ENCODE data around the gene NXPE1. TPM values are rescaled to one million over a fixed set of nuclear protein-coding genes. Genes with fewer than 3 reads are reported as not detected.
"Not testable (repeated sequence)": the region's sequence is repeated elsewhere in the genome, so short reads cannot be mapped to it uniquely, and the experiment has no call there.

Gene NXPE1
- polyA plus RNA-seq (2013, experiment 1 of 2; ENCODE audit: insufficient read length), result not detected
- polyA plus RNA-seq (2013, experiment 2 of 2; ENCODE audit: insufficient read length), result not detected

DNA sequence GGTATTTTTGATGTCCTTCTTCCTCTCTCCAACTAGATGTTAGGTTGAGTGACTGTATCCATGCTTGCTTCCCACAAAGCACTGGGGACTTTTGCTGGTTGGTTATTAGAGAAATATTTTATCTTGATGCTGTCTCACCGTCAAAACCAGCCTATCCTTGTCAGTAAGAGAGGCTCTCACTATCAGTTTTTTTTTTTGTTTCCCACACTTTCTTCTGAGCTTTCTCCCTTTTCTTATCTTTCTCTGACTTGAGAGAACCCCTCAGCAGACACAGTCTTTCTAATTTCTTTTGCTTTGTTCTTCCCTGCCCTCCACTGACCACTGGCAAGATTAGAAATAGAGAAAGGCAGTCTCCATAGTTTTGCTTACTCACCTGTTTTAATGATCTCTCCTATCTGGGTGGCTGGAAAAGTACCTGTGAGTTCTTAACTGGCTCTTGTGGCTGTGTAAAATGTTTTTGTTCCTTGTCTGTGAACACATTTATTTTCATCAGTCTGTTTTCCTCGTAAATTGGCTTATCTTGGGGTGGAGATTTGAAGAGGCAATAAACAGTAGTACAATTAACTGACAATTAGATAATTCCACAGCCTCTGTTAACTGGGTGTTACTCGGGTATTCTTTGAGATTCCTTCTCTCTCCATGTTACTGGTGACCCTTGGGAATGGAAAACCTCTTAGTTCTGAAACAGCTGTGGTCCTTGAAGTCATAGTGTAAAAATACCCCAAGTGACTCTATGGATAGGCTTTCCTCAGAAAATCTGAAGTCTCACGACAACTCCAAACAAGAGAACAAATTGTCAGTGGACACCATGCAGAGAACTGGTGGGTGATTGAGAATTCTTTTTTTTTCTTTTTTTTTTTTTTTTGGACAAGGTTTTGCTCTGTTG, at the start of gene NXPE1:
TSS of gene NXPE1 (minus strand) at position 457 of the 886 bp plus-strand sequence. CDS start 8,680 bp downstream, outside the sequence.
- DNase-seq, result no peak

DNA sequence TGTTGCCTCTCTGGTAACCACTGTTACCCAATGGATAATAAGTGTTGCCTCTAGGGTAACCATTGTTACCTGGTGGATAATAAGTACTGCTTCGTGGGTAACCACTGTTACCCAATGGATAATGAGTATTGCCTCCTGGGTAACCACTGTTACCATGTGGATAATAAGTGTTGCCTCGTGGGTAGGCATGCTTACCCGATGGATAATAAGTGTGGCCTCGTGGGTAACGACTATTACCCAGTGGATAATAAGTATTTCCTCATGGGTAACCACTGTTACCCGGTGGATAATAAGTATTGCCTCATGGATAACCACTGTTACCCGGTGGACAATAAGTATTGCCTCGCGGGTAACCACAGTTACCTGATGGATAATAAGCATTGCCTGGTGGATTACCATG, 49.7 kb upstream of the NXPE1 start:
- DNase-seq, result no peak

DNA sequence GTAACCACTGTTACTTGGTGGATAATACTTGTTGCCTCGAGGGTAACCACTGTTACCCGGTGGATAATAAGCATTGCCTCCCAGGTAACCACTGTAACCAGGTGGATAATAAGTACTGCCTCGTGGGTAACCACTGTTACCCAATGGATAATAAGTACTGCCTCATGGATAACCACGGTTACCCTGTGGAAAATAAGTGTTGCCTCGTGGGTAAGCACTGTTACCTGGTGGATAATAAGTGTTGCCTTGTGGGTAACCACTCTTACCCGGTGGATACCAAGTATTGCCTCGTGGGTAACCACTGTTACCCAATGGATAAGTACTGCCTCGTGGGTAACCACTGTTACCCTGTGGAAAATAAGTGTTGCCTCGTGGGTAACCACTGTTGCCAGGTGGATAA, 48.9 kb upstream of the NXPE1 start:
- not testable (repeated sequence) for DNase-seq

DNA sequence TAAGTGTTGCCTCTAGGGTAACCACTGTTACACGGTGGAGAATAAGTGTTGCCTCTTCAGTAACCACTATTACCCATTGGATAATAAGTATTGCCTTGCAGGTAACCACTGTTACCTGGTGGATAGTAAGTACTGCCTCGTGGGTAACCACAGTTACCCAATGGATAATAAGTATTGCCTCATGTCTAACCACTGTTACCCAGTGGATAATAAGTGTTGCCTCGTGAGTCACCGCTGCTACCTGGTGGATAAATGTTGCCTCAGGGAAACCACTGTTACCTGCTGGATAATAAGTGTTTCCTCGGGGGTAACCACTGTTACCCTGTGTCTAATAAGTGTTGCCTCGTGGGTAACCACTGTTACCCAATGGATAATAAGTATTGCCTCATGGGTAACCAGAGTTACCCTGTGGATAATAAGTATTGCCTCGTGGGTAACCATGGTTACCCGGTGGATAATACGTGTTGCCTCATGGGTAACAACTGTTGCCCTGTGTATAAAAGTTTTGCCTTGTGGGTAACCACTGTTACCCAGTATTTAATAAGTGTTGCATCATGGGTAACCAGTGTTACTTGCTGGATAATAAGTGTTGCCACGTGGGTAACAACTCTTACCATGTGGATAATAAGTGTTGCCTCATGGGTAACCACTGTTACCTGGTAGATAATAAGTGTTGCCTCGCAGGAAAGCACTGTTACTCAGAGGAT, 48.2 kb upstream of the NXPE1 start:
- DNase-seq, result no peak

DNA sequence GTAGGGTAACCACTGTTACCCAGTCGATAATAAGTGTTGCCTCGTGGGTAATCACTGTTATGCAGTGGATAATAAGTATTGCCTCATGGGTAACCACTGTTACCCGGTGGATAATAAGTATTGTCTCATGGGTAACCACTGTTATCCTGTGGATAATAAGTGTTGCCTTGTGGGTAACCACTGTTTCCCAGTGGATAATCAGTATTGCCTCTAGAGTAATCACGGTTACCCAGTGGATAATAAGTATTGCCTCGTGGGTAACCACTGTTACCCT, 47.1 kb upstream of the NXPE1 start:
- DNase-seq, result not testable (repeated sequence)

DNA sequence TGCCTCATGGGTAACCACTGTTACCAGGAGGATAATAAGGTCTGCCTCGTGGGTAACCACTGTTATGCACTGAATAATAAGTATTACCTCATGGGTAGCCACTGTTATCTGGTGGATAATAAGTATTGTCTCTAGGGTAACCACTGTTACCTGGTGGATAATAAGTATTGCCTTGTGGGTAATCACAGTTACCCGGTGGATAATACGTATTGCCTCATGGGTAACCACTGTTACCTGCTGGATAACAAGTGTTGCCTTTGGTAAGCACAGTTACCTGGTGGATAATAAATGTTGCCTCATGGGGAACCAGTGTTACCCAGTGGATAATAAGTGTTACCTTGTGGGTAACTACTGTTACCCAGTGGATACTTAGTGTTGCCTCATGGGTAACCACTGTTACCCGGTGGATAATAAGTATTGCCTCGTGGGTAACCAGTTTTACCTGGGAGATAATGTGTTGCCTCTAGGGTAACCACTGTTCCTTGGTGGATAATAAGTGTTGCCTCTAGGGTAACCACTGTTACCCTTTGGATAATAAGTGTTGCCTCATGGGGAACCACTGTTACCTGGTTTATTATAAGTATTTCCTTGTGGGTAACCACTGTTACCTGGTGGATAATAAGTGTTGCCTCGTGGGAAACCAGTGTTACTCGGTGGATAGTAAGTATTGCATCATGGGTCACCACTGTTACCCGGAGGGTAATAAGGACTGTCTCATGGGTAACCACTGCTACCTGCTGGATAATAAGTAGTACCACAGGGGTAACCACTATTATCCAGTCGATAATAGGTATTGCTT, 46.5 kb upstream of the NXPE1 start:
- DNase-seq, result no peak

DNA sequence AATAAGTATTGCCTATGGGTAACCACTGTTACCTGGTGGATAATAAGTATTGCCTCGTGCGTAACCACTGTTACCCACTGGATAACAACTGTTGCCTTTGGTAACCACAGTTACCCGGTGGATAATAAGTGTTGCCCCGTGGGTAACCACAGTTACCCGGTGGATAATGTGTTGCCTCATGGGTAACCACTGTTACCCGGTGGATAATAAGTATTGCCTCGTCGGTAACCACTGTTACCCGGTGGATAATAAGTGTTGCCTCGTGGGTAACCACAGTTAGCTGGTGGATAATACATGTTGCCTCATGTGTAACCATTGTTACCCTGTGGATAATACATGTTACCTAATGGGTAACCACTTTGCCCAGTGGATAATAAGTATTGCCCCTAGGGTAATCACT, 45.7 kb upstream of the NXPE1 start:
- no peak for DNase-seq

DNA sequence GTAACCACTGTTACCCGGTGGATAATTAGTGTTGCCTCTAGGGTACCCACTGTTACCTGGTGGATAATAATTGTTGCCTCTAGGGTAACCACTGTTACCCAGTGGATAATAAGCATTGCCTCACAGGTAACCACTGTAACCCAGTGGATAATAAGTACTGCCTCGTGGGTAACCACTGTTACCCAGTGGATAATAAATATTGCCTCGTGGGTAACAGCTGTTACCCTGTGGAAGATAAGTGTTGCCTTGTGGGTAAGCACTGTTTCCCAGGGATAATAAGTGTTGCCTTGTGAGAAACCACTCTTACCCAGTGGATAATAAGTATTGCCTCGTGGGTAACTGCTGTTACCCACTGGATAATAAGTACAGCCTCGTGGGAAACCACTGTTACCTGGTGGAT, 45.2 kb upstream of the NXPE1 start:
- DNase-seq, result no peak

DNA sequence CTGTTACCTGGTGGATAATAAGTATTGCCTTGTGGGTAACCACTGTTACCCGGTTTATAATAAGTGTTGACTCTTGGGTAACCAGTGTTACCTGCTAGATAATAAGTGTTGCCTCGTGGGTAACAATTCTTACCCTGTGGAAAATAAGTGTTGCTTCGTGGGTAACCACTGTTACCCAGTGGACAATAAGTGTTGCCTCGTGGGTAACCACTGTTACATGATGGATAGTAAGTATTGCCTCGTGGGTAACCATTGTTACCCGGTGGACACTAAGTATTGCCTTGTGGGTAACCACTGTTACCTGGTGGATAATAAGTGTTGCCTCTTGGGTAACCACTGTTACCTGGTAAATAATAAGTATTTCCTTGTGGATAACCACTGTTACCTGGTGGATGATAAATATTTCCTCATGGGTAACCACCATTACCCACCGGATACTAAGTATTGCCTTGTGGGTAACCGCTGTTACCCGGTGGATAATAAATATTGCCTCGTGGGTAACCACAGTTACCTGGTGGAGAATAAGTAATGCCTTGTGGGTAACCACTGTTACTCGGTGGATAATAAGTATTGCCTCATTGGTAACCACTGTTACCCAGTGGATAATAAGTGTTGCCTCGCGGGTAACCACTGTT, 44.6 kb upstream of the NXPE1 start:
- no peak for DNase-seq

DNA sequence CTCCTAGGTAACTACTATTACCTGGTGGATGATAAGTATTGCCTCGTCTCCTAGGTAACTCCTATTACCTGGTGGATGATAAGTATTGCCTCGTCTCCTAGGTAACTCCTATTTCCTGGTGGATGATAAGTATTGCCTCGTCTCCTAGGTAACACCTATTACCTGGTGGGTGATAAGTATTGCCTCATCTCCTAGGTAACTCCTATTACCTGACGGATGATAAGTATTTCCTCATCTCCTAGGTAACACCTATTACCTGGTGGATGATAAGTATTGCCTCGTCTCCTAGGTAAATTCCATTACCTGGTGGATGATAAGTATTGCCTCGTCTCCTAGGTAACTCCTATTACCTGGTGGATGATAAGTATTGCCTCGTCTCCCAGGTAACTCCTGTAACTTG, 43.5 kb upstream of the NXPE1 start:
- DNase-seq, result not testable (repeated sequence)

DNA sequence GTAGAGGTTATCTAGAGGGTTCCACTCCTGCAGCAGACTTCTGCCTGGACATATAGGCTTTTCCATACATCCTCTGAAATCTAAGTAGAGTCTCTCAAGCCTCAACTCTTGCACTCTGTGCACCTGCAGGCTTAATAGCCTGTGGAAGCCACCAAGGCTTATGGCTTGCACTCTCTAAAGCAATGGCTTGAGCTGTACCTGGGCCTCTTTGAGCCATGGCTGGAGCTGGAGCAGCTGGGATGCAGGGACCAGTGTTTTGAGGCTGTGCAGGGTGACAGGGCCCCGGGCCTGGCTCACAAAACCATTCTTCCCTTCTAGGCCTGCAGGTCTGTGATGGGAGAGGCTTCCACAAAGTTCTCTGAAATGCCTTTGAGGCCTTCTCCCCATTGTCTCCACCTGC, 38.8 kb upstream of the NXPE1 start:
- DNase-seq, result no peak

DNA sequence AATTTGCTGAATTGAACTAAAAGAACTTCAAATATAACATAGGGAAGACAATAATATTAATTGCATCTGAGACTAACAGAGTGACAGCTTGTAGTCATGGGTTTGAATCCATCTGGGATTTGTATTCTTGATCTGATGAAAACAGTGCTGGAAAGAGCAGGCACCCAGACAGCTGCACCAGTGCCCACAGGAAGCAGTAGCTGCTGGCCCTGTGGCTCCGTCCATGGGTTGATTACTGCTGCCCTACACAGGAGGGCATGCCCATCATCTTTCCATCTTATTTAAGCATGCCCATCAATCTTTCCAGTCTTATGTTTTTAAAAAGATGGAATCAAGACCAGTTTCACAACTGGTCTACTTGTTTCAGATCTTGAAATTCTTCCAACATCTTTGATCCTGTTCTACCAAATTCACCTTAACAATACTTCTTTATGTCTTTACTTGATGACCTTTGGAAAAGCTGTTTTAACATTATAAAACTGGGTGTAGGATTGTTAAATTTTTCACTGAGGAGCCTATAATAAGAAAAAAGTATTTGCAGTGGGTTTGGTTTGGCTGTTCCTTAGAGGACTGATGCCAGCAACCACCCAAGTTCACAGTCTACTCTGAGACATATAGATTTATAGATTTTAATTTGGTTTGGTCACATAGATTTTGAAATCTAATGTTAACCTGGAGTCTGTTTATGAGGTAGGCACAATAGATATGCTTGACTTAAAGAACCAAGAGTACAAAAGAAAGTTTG, 36.7 kb upstream of the NXPE1 start:
- DNase-seq, result no peak

DNA sequence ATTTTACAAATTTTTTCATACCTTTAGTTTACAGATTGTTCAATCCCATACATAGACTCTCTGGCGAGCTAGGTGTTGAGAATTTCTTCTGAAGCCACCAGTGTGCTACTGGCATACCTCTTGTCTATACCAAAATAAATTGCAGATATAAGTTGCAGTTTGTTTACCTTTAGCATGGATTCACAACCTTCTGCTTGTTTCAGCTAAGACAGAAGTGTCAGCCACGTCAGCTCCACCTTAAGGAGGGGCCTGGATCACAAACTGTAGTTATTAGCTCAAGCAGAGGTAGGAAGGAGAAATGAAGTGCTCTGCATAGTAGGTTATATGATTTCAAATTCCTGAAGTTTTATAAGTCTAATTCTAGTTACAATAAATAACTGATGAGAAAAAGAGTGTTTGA, 35.9 kb upstream of the NXPE1 start, which contains the start of gene NXPE4:
TSS of gene NXPE4 (minus strand) at position 216 of the 400 bp plus-strand sequence. CDS start 1,027 bp downstream, outside the sequence.
- no peak for DNase-seq

DNA sequence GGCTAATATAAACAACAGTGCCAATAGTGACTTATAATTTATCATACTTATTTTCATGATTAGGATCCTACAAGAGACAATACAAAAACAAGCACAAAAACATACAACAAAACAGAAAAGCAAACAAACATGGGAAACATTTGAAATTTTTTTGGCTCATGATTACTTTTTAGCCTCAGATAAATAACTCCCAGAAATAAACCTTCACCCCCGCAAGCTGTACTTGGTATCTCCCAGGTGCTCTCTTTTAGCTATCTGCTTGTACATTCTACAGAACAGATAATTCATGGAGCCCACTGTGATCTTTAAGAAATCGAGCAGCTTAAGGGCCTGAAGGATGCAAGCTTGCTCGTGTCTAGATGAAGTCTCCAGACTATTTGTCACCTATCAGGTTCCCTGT, 35.0 kb upstream of the NXPE1 start:
- DNase-seq, result no peak

DNA sequence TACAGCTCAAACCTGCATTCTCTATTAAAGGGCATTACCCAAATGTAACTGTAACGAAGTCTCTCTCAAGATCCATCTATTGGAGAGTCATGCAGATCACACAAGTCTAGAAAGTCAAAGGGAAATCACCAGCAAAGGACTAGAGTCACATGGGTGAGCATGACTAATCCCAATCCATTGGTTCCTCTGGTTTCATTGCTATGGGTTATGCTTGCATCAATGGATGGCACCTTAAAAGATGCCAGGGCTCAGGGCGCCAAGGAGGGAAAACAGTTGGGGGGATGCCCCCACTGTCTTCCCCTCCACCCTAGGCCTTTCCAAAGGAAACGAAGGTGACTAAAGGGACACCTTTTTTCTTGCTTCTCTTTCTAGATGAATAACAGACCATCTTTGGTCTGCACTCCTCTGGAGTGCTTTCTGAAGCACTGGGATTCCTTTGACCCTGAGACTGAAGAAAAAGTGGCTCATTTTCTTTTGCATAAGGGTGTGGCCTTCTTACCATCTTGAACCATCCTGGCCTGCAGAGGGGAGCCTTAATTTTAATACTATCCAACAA, 27.8 kb upstream of the NXPE1 start:
- DNase-seq, result no peak

DNA sequence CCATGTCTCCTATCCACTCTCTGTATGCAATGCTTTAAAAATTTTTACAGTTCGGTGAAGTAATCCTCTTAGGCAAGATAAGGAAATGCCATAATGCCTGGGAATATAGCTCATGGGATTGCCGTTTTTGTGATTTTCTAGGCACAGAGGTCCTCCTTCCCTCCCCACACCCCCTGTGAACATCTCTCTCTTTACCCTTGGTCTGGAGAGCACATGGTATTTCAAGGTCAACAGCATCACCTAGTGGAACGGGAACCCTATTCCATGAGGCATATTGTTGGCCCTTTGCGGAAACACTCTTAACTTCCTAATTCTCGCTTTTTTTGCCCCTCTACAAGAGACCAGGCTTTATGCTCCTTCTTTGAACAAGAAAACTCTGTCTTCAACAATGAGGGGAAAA, 27.1 kb upstream of the NXPE1 start:
- DNase-seq, result no peak

DNA sequence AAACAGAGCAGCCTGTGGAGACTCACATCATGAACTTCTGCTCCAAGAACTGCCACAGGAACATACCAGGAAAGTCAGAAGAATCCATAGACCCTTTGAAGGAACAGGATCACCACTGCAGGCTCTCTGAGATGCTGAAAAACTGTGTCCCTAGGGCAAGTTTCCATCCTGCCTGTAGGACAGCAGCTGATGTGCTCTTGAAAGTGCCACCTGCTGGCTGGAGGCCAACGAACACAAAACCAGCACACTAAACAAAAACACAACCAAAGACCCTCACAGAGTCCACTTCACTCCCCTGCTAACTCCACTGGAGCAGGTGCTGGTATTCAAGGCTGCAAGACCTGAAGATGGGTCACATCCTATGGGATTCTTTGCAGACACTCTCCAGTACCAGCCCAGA, 12.0 kb upstream of the NXPE1 start:
- no peak for DNase-seq

DNA sequence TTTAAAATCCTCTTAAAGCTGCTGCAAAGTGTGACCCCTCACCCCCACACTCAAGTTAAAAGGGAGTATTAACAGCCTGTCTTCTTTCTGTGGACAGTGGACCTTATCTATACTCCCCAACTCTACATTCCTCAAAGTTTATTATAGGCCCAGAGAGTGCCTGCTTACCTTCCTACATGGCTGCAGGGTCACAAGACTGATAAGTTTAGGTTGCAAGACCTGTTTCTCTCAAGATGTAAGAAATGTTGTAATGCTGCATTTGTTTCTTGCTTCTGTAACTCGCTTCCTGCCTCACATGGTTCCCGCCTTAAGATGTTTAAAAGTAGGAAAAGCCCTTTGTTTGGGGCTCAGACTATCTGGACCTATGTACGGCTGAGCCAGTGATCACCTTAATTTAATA, 10.1 kb upstream of the NXPE1 start:
- no peak for DNase-seq

DNA sequence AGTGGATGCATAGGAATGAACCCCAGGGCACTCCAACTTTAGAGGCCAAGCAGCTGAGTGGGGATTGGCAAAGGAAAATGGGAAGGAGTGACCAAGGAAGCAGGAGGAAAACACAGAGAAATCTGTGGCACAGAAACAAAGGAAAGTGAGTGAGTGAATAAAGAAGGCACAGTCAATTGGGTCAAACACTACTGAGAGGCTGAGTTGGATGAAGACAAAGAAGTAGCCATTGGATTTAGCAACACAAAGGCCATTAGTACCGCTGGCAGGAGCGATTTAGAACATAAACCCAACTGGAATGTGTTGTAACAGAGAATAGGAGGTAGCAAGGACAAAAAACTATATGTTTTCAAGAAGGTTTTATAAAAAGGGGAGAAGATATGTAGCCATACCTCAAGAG, 6.6 kb upstream of the NXPE1 start:
- no peak for DNase-seq

DNA sequence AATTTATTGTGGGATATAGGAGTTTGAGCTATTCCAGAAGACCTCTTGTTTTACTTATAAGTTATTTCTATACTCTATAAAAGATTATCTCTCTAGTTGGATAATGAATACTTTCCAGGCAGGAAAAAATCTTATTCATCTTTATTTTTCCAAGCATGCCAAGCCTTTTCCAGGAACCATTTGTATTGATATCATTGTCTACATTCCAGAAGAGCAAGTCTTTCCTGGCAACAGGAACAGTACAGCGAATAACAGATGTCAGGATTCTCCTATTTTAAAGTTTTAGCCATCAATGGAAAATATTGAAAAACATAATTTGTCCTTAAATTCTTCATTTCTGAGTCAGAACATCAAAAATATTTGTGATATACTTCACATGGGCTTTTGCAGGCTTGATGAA, 5.2 kb upstream of the NXPE1 start:
- DNase-seq, result peak; percentile 41

DNA sequence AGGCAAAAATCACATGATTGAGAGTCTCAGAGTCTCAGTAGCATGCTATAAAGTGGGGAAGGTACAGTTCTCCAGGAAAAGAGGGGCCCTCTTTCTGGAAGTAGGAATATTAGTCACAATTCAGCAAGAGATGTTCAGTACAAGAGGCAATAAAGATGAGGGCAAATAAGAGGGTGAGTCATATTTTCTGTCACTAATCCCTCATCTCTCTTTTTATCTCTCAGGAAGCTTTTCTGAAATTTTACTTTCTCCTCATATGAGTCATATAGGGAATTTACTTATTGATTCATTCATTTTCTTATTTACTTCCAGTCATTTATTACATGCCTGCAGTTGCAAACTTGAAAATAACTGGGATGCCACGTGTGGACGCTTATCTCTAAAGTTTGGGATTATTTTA, 3.4 kb upstream of the NXPE1 start:
- DNase-seq, result peak; percentile 38
